ENCODE results near the gene BTBD16.

Gene BTBD16

DNA sequence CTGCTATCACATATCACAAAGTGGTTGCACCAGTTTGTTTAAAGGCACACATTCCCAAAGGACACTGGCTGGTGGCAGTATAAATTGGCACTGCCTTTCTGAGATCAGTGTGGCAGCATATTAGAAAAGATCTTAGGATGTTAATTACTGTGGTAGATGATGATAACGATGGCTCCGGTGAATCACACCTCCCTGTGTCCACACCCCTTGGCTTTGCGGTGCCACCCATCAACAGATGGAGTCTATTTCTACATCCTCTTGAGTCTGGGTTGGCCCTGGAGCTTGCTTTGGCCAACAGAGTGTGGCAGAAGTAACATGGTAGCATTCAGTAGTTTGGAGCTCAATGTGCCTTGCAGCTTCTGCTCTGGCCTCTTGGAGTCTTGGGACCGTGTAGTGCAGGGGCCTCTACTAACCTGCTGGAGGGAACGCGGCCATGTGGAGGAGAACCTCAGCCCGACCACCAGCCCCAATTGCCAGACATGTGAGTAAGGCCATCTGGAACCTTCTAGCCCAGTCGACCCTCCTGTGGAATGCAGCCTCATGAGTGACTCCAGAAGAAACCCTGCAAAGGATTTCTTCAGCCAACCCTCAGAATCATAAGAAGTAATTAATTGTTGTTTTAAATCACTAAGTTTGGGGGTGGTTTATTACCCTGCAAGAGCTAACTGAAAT, 76.2 kb downstream of the BTBD16 start:
- DNase-seq, result no peak

DNA sequence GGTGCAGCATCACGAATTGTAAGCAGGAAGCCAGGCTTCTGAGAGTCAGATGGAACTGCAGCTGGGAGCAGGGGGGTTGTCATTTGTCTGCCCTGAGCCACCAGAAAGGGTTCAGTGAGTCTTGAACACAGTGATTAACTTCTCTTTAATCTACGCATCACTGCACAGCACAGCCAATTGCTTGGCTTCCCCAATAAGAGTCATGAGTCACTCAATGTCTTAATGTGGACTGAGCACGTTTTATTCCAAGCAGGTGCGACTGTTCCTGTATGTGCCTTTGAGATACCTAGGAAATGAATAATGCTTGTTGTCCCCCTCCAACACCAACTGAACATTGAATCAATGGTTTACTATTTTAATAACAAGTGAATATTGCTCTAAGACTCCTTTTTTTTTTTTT, 77.4 kb downstream of the BTBD16 start:
- no peak for DNase-seq

DNA sequence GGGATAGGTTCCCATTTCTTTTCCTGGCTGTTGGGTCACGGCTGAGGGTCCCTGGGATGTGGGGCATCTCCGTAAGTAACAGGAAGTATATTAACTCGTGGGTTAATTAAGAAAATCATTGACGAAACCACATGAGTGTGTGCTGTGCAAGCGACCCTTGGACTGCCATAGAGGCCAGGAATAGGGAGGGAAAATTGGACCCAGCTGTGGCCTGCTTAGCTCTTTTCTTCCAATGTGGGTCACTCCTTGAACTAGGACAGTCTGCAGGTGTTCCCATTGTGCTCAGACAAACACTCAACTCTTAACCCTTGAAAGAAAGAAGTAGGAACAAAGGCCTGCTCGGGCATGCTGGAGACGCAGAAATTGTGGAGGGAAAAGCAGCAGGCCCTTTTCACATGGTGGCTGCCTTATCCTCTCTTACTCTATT, 77.9 kb downstream of the BTBD16 start:
- no peak for DNase-seq

DNA sequence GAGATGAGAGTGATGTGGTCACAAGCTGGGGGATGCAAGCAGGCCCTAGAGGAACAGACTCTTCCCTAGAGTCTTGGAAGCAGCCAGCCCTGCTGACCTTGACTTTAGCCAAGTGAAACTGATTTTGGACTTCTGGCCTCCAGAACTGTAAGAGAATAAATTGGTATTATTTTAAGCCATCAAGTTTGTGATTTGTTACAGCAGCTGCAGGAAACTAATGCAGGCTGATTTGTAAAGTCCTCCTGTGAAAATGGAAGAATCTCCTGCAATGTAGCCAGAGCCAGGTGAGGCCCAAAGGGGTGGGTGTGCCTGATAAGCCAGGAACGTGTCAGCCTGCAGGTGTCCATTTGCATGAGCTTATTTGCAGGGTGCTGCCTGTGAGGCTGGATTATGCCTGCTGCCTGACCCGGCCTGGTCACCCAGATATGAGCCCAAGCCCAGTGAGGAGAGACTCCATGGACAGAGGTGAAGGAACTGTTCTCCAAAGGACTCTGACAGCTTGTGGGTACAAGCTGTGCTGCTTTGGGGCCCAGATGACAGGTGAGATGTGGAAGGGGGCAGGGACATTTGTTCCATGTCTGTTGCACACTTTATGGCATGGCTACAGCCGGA, 78.8 kb downstream of the BTBD16 start:
- DNase-seq, result no peak

DNA sequence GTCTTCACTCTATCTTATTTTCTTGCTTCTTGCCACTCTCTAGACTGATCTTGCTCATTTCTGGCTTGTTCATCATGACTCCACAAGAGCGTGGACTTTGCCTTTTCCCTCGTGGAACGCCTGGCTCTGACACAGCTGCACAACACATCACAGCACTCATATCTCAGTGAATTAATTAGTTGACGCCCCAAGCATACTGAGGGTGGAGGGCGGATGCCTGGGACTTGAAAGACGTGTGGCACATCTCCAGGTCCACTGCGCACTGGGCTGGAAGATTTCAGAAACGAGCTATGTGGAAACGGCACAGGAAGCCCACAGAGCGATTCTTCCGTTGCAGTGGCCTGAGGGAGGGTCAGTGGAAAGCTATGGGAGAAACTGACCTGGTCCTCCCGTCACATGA, 79.8 kb downstream of the BTBD16 start:
- DNase-seq, result no peak

DNA sequence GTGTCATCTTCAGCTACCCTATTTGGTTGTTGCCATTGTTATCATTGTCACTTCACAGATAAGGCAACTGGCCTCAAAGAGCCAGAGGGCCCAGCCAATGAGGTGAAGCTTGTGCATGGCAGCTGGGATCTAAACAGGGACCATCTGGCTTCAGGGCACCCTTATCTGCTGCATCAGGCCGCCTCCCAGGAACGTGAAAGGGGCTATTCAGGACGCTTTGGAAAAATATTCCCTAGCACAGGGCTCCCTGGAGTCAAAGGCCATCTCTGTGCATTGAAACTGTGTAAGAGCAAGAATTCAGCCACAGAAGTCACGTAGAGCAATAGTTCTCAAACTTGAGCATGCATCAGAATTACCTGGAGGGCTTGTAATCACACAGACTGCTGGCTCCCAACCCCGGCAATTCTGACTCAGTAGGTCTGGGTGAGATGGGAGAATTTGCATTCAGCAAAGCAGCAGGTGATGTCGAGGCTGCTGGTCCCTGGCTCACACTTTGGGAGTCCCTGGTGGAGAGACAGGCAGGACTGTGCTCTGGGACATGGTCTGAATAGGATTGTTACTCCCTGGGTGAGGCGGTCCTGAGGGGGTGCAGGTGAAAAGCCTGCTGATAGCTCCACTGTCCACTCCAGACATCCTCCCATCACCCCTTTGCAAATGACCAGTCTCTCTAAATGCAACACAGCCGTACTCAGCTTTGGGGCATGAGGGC, 81.9 kb downstream of the BTBD16 start:
- no peak for DNase-seq

DNA sequence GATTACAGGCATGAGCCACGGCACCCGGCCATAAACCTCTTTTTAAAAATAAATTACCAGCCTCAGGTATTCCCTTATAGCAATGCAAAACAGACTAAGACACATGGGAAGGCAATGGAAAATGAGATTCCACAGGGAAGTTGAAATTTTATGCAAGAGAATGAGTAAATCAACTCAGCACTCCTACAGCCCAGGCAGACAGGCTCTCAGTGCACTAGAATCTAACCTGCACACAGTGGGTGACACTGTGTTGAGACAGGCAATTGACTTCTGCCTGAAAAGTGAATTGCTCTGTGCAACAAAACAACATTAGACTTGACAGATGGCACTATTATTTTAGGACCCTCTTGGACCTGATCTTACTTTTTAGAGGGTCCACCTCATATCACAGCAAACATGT, 83.3 kb downstream of the BTBD16 start:
- no peak for DNase-seq

DNA sequence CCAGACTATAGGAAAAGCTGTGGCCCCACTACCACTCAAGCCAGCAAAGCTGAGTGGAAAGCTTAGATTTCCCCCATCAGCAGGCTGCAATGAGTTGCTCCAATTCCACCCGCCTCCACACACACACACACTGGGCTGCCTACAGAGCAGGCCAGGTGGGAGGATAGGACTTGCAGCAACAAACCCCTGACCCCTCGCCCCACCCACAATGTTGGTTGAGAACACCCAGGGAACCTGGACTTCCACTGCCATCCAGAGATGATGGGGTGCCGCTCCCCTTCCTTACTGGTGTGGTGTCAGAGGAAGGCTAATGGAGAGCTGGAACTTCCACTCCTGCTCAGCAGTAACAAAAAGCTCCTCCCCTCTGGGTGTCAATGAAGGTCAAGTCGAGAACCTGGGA, 86.6 kb downstream of the BTBD16 start:
- no peak for DNase-seq

DNA sequence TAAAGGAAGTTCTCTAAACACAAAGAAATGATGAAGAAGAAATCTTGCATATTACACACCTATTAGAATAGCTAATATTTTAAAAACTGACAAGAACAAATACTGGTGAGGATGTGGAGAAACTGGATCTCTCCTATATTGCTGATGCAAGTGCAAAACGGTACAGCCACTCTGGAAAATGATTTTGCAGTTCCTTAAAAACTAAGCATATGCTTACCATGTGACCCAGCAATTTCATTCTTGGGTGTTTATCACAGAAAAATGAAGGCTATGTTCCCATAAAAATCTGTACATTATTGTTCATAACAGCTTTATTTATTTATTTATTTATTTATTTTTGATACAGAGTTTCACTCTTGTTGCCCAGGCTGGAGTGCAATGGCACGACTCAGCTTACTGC, 88.5 kb downstream of the BTBD16 start:
- no peak for DNase-seq

DNA sequence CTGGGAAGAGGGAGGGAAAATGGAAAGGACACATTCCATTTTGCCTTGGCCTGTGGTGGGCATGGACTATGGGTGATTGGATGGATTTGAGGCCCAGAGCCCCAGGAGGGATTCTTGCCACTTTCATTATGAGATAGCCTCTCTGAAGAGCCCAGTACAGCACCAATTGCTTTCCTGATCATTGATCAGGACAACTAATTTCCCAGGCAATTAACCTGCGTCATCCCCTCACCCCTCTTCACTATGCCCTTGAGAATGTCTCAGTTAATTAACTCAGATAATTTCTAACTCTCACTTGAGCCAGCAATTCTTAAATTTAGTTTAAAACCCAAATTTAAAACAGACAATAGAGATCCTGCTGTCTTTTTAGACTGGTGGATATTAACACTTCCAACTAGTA, 90.0 kb downstream of the BTBD16 start:
- DNase-seq, result no peak

DNA sequence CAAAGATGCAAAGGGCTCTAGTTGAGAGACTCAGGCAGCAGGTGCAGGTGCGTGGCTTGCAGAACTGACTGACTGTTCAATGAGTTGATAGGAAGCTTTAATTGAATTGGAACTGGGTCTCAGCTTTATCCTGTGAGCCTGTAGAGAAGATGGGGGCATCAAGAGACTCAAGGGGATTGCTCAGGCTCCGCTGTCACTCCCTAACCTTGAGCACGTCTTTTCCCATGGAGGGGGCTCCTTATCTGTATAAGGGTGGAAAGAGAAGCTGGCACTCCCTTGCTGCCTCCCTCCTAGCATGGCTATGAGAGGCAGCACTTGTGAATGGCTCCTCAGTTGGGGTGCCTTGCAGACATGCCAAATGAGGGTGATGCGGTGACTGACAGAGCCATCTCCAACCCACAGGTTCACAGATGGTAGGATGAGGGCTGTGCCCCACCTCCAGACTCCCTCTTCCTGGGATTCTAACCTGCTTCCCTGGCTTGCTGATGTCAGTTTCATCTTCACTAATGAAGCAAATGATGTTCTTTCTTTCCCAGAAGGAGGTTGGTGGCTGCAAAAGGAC, 91.0 kb downstream of the BTBD16 start:
- no peak for DNase-seq

DNA sequence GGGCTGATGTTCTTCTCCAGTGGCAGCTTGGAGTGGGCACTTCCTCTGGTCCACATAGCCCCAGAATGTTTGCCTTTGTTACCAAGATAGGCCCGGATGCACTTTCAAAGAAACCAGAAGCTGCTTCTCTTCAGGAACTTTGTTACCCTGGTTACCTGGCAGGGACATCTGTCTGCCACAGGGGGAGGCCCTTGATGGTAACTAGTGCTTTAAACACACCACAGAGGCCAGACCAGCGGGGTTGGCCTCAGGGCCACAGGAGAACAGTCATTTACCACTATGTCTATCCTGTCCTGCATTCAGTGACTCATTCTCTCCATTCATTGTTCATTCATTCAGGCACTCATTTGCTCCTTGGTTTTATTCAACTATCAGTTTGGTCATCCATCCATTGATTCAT, 91.5 kb downstream of the BTBD16 start:
- DNase-seq, result no peak

DNA sequence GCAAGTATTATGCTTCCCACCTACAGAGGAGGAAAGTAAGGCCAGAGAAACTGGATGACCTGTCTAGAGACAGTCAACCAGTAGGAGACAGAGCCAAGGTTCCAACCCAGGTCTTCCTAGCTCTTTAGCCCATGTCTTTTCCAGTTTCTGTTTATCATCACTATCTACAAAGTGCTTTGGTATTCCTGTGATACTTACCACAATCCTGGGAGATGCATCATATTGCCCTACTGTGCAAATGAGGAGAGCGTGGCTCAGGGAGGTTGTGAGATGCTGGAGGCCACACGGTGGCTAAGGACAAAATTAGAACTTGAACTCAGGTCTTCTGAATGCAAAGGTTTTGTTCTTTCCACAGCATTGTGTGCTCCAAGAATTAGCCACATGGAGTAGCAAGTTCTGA, 92.2 kb downstream of the BTBD16 start:
- no peak for DNase-seq

DNA sequence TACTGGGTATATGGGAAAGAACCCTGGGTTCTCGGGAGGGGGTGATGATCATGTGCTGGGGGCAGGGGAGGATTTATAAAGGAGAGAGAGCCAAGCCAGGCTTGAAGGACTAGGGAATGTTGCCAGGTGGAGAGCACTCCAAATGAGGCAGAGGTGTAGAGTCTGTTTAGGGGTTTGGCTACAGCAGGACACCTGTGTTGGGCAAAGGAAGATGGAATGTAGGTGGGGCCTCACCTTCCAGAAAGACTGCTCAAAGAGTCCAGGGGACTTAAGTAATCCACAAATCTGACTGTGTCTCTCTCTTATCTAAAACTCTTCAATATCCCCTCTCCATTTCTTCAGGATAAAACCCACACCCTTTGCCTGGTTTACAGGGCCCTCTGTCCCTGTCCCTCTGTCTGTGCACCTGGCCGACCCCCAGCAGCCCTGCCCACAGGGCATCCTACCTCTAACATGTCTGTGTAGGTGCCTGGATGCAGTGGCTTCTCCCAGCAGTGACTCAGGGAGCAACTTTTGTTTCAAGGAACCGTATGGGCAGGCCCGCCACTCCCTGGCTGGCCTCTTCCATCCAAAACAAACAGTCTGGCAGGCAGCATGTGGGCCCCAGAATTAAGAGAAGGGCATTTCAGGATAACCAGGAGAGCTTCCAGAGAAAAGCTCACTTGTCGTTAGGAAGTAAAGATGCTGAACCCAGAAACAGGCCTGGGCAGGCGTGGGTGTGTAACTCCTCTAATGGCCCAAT, 92.8 kb downstream of the BTBD16 start:
- no peak for DNase-seq

DNA sequence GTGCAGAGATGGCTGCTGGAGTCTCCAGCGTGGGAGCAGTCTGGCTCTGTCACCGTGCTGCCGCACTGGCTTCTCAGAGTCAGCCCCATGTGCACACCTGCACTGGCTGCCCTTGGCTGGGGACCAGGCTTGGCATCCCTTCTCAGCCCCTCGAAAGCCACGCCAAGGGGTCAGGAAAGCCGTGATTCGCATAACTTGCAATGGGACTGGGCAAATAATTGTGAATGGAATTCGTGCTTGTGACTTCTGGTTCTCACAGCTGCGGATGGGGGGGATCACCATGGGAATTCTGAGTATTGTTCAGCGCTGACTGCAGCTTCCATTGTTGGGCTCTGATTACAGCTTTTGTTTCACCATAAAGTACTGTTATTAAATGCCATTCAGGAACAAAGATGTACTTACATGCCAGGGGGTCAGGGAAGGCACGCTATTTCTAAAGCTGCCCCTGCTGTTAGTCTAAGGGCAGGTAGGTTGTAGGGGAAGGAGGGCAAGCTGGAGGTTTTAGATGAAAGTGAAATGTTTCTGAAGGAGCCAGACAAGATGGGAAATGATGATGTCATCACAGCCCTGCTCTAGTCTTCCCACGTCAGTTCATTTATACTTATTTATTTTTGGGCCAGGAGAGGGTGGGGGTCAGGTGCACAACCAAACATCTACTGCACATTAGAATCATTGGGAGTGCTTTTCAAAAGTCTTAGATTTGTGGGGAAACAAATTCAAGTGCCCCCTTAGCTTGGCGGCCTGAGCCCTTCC, 97.6 kb downstream of the BTBD16 start:
- no peak for DNase-seq

DNA sequence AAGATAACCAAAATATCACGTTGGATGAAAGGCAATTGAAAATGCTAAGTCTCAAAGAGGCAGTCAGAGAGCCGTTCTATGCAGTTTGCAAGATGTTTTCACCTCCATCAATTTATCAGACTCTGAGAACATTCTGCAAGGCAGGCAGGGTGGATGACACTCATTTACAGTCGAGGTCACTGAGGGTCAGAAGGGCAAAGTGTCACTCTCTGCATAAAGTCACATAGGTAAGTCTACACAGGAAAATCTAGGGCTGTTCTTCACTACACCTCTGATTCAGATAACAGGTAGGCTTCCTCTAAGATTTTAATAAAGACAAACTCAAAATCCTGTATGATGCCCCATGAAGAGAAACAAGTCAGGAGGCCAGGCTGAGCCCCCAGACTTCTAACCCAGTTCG, 102.0 kb downstream of the BTBD16 start:
- no peak for DNase-seq

DNA sequence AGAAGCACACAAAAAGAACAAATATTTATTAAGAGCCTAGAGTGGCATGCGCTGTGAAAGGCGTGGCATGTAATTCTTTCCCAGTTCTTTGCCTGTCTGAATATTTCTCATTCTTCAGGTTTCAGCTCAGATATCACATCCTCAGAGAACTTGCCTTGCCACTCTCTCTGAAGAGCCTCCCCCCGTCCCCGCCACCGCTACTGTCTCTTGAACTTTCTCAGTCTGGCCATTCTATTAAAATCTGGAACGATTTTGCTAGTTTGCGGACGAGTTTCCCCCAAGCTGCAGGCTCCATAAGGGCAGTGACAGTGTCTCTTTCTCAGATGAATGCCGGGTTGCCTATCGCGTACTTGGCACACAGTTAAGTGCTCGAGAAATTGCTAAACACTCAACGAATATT, 102.6 kb downstream of the BTBD16 start:
- DNase-seq, result no peak

DNA sequence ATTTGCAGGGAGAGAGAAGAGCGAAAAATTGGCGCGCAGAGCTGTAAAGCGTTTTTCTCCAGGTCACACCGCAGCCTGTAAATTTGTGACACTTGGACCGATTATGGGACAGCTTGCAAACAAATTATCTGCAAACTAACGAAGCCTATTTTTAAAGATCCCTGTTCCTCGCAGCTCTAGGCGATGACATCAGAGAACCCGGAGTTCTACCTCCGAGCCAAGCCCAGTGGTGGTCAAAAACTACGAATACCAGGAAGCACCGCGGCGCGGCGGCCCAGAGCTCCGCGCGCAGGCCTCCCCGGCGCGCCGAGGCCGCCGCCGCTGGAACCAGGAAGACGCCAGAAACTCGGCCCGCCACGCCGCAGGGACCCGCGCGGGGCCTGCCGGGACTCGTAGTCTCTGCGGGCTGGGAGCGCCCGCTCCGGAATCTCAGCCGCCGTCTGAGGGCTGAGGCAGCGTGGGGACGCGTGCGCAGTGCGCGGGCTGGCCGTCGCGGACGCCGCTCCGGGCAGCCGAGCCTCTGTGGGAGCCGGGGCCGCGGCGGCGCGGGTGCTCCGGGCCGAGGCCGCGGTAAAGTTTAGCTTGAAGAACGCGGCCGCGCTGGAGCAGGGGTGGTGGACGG, 103.3 kb downstream of the BTBD16 start, which contains the start of gene PLEKHA1:
Gene PLEKHA1 (plus strand): TSS at position 472 of the 622 bp plus-strand sequence. CDS start 18,493 bp downstream, outside the sequence.
- DNase-seq, result peak; percentile 89 to 92 (median 90)

DNA sequence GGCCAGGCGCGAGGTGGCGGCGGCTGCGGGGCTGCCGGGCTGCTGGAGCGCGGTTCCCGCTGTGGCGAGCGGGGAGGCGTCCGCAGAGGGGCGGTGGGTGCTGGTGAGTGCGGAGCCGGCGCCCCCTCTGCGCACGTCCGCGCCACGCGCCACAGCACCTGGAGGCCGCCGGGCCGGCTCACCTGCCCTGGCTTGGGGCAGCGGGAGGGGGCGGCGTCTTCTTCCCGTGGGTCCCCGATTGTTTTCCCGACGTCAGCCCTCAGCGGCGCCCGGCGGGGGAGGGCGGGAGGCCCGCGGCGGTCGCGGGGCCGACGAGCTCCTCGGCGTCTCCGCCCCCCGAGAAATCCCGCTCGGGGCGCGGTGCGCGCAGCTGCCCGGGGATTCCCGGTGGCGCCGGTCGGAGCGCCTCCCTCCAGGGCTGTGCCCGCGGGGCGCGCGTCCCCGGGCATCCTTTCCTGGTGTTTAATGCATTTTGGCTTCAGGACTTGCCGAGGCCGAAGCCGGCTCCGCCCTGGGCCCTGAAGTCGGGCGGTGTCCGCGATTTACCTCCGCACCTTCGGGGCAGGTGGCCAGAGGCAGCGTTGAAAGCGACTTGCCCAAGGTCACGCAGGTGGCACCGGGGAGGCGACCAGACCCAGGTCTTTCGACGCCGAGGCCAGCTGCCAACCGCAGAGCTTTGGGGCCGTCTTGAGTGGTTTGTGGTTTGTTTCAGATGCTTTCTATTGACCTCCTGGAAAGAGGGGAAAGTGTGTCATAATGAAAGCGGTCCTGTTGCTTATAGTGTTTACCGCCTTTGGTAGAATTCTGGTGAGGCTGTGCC, 104.0 kb downstream of the BTBD16 start:
- peak; percentile 56 to 78 (median 73) for DNase-seq

DNA sequence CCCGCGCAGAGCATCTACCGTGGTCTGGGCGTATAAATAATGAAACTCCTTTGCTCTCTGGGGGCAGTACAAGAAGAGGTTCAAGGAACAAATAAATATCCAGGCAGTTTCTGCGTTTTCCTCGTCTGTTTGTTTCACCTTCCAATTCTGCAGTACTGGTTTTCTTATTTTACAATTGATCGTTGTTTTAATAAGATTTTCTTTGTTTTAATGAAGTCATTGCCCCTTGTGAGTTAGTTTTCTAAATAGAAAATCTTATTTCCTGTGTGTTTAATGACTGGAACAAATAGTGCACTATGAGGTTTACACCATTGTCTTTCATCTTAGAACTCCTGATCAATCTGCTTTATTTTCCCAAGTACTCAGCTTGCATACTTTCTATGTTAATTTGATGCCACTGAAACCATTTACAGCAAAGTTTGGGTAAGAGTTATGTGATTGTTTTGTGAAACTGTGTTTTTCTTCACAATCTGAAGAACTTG, 104.6 kb downstream of the BTBD16 start:
- no peak for DNase-seq
